ENCODE measurements around the gene TNFRSF19. TPM values are rescaled to one million over a fixed set of nuclear protein-coding genes. Genes with fewer than 3 reads are reported as not detected.
A peak's percentile ranks its signal among the peaks of the same experiment; 100 is the strongest.

The TNFRSF19 gene
- total RNA-seq, 1 donor from 2014 or later: 31.3 TPM

DNA sequence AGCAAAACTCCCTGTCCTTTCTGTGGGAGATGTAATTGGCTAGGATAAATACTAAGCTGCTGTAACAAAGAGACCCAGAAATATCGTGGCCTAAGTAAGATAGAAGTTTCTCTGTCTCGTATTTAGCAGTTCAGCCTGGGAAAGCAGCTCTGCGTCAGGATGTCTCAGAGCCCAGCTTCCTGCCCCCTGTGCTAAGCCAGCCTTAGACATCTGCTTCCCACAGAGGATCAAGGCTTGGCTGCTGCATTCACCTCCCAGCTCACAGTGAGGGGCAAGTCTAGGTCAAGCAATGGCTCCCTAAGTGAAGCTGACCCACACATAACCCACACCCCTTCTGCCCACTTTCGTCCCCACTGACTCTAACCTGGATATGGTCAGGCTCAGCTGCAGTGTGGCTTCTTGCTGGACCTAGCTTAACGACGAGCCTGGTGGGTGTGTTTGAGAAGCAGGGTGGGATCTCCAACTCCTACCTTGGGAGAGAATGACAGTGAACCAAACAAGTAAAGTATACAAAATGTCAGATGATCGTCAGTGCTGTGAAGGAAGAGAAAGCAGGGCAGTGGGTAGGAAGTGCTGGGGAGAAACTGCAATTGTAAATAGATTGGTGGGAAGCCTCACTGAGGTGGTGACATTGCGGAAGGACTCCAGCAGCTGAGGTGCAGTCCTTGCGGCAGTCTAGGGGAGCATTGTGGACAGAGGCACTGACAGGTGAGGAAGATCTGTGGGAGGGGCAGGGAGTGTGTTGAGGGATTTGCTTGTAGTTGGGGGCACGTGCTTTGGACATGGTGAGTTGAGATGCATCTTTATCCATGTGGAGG, 82.9 kb downstream of the TNFRSF19 start:
- H3K27me3 ChIP-seq (ENCODE audit: control insufficient read depth, insufficient read depth, low read length): no peaks in the 10 kb centered on the region
- TF ChIP-seq, protein P1, sequence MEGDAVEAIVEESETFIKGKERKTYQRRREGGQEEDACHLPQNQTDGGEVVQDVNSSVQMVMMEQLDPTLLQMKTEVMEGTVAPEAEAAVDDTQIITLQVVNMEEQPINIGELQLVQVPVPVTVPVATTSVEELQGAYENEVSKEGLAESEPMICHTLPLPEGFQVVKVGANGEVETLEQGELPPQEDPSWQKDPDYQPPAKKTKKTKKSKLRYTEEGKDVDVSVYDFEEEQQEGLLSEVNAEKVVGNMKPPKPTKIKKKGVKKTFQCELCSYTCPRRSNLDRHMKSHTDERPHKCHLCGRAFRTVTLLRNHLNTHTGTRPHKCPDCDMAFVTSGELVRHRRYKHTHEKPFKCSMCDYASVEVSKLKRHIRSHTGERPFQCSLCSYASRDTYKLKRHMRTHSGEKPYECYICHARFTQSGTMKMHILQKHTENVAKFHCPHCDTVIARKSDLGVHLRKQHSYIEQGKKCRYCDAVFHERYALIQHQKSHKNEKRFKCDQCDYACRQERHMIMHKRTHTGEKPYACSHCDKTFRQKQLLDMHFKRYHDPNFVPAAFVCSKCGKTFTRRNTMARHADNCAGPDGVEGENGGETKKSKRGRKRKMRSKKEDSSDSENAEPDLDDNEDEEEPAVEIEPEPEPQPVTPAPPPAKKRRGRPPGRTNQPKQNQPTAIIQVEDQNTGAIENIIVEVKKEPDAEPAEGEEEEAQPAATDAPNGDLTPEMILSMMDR (IDR thresholded peaks at IDR 0.05; ENCODE audit: insufficient read depth, low read length, poor library complexity, severe bottlenecking): no peak
- H3K4me3 ChIP-seq (ENCODE audit: low read depth, low read length): no peak overlapping the region
- no peak for DNase-seq (ENCODE audit: low read depth)
- H3K36me3 ChIP-seq (ENCODE audit: control insufficient read depth, insufficient read depth, low read length): no peaks in the 10 kb centered on the region

DNA sequence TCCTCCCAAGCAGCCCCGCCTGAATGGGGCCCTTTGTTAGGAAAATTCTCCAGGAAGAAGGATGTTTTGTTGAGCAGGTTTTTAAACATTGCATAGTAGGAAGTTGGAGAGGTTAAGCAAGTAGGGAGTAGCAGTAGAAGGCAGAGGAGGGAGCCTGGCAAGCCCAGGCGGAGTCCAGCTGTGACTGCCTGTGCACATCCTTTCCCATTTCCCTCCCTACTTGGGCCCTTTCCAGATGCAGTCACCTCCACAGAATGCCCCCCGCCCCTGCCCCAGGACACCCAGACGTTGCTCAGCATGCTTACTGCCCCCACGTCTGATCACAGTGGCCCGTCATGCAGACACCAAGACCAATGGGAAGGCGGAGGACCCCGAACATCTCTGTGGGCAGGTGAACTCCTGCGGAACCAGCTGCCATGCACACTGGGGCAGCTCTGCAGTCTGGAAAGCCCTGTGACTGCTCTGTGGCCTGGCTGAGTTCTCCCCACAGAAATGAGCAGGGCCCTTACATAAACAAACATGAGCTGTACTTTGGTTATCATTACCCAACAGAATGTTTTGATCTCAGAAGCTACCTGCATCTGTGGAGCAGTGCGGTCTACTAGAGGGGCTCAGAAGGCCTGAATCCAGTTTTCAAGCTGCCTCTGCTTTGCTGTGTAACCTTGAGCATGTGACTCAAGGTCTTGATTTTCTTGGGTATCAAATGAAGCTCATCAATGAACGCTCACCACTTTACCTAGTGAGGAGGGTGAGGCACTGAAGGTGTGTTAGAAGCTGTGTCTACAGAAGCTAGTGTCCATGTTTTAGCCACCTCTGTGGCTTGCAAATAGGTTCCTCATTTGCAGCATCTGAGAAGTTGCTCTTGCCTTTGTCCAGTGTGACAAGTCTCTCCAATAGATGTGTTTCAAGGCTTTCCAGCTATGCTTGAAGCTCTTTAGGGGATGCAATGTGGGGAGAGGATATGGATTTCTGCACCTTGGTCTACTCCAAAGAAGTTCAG, 84.2 kb downstream of the TNFRSF19 start:
- peaks cover 1% of the 10 kb centered on the region for H3K36me3 ChIP-seq (ENCODE audit: control insufficient read depth, insufficient read depth, low read length)
- H3K27me3 ChIP-seq (ENCODE audit: control insufficient read depth, insufficient read depth, low read length): no peaks in the 10 kb centered on the region
- peak; percentile 38 for DNase-seq (ENCODE audit: low read depth)
- H3K4me3 ChIP-seq (ENCODE audit: low read depth, low read length): no peak overlapping the region
- TF ChIP-seq, protein P1 (IDR thresholded peaks at IDR 0.05; ENCODE audit: insufficient read depth, low read length, poor library complexity, severe bottlenecking): no peak

DNA sequence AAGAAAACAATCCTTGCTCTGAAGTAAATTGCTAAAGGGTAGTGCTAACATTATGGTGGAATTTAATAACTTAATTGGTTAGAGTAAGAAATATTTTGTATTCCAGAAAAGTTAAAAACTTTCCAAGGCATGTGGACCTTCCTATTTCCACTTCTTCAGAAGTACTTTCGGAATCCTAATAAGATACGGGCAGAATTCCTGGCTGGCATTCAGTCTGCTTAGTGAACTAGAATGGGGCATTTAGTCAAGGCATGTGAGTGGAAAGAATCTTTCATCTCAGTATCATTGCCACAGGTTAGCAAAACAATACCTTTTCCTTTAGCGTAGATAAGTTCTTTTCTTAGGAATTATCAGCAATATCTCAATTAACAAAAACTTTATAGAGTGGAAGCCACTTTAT, 85.1 kb downstream of the TNFRSF19 start:
- TF ChIP-seq, protein P1 (IDR thresholded peaks at IDR 0.05; ENCODE audit: insufficient read depth, low read length, poor library complexity, severe bottlenecking): no peak
- H3K36me3 ChIP-seq (ENCODE audit: control insufficient read depth, insufficient read depth, low read length): peaks cover 2% of the 10 kb centered on the region
- no peak for DNase-seq (ENCODE audit: low read depth)
- no peaks in the 10 kb centered on the region for H3K27me3 ChIP-seq (ENCODE audit: control insufficient read depth, insufficient read depth, low read length)
- H3K4me3 ChIP-seq (ENCODE audit: low read depth, low read length): no peak overlapping the region

DNA sequence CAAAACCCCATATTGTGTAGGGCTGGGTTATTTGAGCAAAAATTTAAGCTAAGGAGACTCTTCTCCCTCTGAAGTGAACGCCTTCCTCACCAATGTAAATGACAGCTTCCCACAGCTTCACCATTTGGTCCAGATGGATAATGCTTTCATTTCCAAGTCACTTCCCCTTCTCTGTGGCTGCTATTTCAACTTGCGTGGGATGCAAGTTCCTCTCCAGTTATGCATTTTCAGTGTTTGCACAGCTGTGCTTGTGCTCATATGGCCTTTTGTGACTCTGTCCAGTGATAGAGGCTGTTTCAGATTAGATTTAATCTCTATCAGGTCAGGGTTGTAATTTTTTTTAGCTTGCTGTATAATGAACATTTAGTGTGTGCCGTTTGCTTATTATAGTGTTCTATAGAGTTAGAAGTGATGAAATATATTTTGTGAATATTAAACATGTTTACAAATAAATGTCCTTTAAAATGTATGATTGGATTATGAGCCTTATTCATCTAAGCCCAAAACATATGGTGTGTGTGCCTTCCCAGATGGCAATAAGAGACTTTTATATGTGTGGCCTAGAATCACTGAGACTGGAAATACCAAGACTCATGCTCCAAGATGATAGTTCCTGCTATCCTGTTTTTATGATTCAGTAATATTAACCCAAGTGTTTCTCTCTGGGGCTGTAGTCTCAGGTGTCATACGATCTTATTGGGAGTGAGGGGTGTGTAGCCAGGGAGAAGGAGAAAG, 86.6 kb downstream of the TNFRSF19 start:
- DNase-seq (ENCODE audit: low read depth): no peak
- TF ChIP-seq, protein P1 (IDR thresholded peaks at IDR 0.05; ENCODE audit: insufficient read depth, low read length, poor library complexity, severe bottlenecking): no peak
- H3K27me3 ChIP-seq (ENCODE audit: control insufficient read depth, insufficient read depth, low read length): no peaks in the 10 kb centered on the region
- peaks cover 2% of the 10 kb centered on the region for H3K36me3 ChIP-seq (ENCODE audit: control insufficient read depth, insufficient read depth, low read length)
- no peak overlapping the region for H3K4me3 ChIP-seq (ENCODE audit: low read depth, low read length)

DNA sequence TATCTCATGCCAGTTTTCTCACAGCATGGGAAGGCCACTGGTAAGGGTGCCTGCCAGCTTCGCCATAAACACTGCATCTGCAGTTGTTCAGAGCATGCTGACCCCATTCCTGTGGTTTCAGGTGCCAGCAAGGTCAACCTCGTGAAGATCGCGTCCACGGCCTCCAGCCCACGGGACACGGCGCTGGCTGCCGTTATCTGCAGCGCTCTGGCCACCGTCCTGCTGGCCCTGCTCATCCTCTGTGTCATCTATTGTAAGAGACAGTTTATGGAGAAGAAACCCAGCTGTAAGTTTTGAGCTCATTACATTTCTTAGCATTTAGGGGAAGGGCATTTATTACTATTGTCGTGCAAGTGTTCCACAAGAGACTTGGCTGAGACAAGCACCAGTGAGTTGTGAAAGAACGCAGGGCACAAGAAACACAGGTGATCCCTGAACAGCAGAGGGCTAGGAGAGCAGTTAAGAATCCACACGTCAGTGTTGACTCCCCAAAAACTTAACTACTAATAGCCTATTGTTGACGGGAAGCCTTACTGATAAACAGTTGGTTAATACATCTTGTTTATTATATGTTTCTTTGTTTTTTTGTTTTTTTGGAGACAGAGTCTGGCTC, 88.8 kb downstream of the TNFRSF19 start:
- Histone ChIP-seq H3K4me3 (ENCODE audit: low read depth, low read length) (no peak overlapping the region), H3K36me3 (ENCODE audit: control insufficient read depth, insufficient read depth, low read length) (peaks cover 2% of the 10 kb centered on the region), H3K27me3 (ENCODE audit: control insufficient read depth, insufficient read depth, low read length) (no peaks in the 10 kb centered on the region)
- TF ChIP-seq, protein P1 (IDR thresholded peaks at IDR 0.05; ENCODE audit: insufficient read depth, low read length, poor library complexity, severe bottlenecking): no peak
- DNase-seq (ENCODE audit: low read depth): no peak

Measured in kidney epithelial cell (primary cell).